HG03066 (cell line): ENCODE results near the gene DDX25.

ENCODE experiments used
- ATAC-seq: cut with Tn5 transposase; IDR thresholded peaks from one replicate; pipeline ENCODE4 v1.9.1; 2021; ENCODE audit warnings: low read depth; ENCODE audit not compliant: unreplicated experiment

The DDX25 gene

GRCh38 chr11:125933030-125933813 is 28.9 kb downstream of the DDX25 start:
- no peak for ATAC-seq

- ATAC-seq = no peak
Observed at GRCh38 chr11:125934473-125934872, 30.2 kb downstream of the DDX25 start.

- no peak for ATAC-seq
Observed at GRCh38 chr11:125935056-125935455, 30.7 kb downstream of the DDX25 start.

GRCh38 chr11:125935618-125936199 is 31.4 kb downstream of the DDX25 start:
- no peak for ATAC-seq

- ATAC-seq = no peak
Observed at GRCh38 chr11:125938418-125938817, 34.1 kb downstream of the DDX25 start.

GRCh38 chr11:125939081-125939521 is 34.8 kb downstream of the DDX25 start:
- no peak for ATAC-seq

- no peak for ATAC-seq
Observed at GRCh38 chr11:125940145-125940544, 35.8 kb downstream of the DDX25 start.

- no peak for ATAC-seq
Observed at GRCh38 chr11:125941267-125941618, 36.9 kb downstream of the DDX25 start.

GRCh38 chr11:125941619-125942611 is 37.6 kb downstream of the DDX25 start:
- no peak for ATAC-seq

GRCh38 chr11:125942771-125943428 is 38.6 kb downstream of the DDX25 start:
- no peak for ATAC-seq

GRCh38 chr11:125943661-125944349 is 39.5 kb downstream of the DDX25 start:
- ATAC-seq = no peak

- ATAC-seq = no peak
Observed at GRCh38 chr11:125944350-125945010, 40.2 kb downstream of the DDX25 start.

- no peak for ATAC-seq
Observed at GRCh38 chr11:125945011-125945796, 40.9 kb downstream of the DDX25 start.

GRCh38 chr11:125945797-125946520 is 41.7 kb downstream of the DDX25 start, which contains the start of gene VSIG10L2:
VSIG10L2 (plus strand) TSS chr11:125946044; CDS start chr11:125946056, 12 bp downstream.
- ATAC-seq = no peak

GRCh38 chr11:125946712-125947418 is 42.6 kb downstream of the DDX25 start:
- ATAC-seq = no peak

GRCh38 chr11:125947419-125948277 is 43.3 kb downstream of the DDX25 start:
- ATAC-seq = no peak
